ENCODE results near the gene EMP1. TPM values are rescaled to one million over a fixed set of nuclear protein-coding genes. Genes with fewer than 3 reads are reported as not detected.

EMP1 gene
- total RNA-seq, 4 donors from 2014 or later = 231 to 489 (median 258) TPM

DNA sequence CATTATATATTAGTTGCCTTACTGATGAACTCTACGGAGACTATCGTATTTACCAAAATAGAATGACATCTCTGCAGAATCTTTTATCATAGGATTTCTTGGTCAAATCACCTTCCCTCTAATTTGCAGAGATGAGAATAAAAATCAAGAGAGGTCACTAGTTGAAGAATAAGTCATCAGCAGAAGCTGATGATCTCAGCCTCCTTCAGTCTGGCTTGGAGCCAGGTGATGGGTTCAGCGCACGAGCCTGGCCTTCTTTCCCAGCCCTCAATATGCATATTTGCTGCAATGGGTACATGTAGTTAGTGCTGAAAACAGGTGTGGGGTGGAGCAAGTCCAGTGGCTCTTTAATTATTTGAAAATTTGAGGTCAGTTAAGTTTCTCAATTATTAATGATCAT is 19.2 kb upstream of the EMP1 start:
- 69 to 75% methylated on average over 4 of the region's 4 CpGs for WGBS, 2 donors
- Histone ChIP-seq H3K27me3 (no peaks in the 10 kb centered on the region), H3K36me3 (no peaks in the 10 kb centered on the region), H3K9me3 (no peaks in the 10 kb centered on the region), H3K27ac (no peak overlapping the region), H3K4me1 (peaks cover 0 to 57% (median 22%) of the 10 kb centered on the region in 4 donors), H3K4me3 (no peak overlapping the region)
- TF ChIP-seq POLR2A (IDR thresholded peaks at IDR 0.05) = no peak
- no peak for TF ChIP-seq EP300 (IDR thresholded peaks at IDR 0.05)
- TF ChIP-seq, protein P1, sequence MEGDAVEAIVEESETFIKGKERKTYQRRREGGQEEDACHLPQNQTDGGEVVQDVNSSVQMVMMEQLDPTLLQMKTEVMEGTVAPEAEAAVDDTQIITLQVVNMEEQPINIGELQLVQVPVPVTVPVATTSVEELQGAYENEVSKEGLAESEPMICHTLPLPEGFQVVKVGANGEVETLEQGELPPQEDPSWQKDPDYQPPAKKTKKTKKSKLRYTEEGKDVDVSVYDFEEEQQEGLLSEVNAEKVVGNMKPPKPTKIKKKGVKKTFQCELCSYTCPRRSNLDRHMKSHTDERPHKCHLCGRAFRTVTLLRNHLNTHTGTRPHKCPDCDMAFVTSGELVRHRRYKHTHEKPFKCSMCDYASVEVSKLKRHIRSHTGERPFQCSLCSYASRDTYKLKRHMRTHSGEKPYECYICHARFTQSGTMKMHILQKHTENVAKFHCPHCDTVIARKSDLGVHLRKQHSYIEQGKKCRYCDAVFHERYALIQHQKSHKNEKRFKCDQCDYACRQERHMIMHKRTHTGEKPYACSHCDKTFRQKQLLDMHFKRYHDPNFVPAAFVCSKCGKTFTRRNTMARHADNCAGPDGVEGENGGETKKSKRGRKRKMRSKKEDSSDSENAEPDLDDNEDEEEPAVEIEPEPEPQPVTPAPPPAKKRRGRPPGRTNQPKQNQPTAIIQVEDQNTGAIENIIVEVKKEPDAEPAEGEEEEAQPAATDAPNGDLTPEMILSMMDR (IDR thresholded peaks at IDR 0.05) = no peak
- DNase-seq (ENCODE audit: low spot score in 2 of 2) = no peak

GRCh38 chr12:13177906-13178305 is 18.6 kb upstream of the EMP1 start:
- TF ChIP-seq EP300 (IDR thresholded peaks at IDR 0.05) (no peak), POLR2A (IDR thresholded peaks at IDR 0.05) (no peak)
- TF ChIP-seq, protein P1 (IDR thresholded peaks at IDR 0.05) = no peak
- H3K36me3 ChIP-seq = no peaks in the 10 kb centered on the region
- no peaks in the 10 kb centered on the region for H3K27me3 ChIP-seq
- H3K4me1 ChIP-seq = peaks cover 0 to 52% (median 20%) of the 10 kb centered on the region in 4 donors
- 66 to 81% methylated on average over 4 of the region's 4 CpGs for WGBS, 2 donors
- DNase-seq (ENCODE audit: low spot score in 2 of 2) = no peak
- no peak overlapping the region for H3K27ac ChIP-seq
- H3K4me3 ChIP-seq = no peak overlapping the region
- no peaks in the 10 kb centered on the region for H3K9me3 ChIP-seq

GRCh38 chr12:13178568-13179210 is 17.8 kb upstream of the EMP1 start:
- DNase-seq (ENCODE audit: low spot score in 2 of 2) = no peak
- Histone ChIP-seq H3K4me1 (peaks cover 0 to 44% (median 15%) of the 10 kb centered on the region in 4 donors), H3K4me3 (no peak overlapping the region), H3K27ac (peak overlapping the region in 2 of 4 donors; percentile 61 to 76), H3K9me3 (no peaks in the 10 kb centered on the region), H3K36me3 (no peaks in the 10 kb centered on the region), H3K27me3 (no peaks in the 10 kb centered on the region)
- TF ChIP-seq EP300 (IDR thresholded peaks at IDR 0.05) = no peak
- TF ChIP-seq, protein P1 (IDR thresholded peaks at IDR 0.05) = no peak
- WGBS, 2 donors = 37 to 47% methylated on average over 10 of the region's 10 CpGs

- Histone ChIP-seq H3K27ac (peak overlapping the region in 3 of 4 donors; percentile 17 to 76 (median 61)), H3K9me3 (no peaks in the 10 kb centered on the region), H3K36me3 (no peaks in the 10 kb centered on the region), H3K4me3 (peak overlapping the region in 1 of 4 donors; percentile 10), H3K27me3 (no peaks in the 10 kb centered on the region), H3K4me1 (peaks cover 0 to 36% (median 10%) of the 10 kb centered on the region in 4 donors)
- no peak for DNase-seq (ENCODE audit: low spot score in 2 of 2)
- TF ChIP-seq EP300 (IDR thresholded peaks at IDR 0.05) = peak in 1 of 2 donors; percentile 45
- TF ChIP-seq, protein P1 (IDR thresholded peaks at IDR 0.05) = no peak
- WGBS, 2 donors = 36 to 38% methylated on average over 9 to 11 of the region's 11 CpGs
Measured at GRCh38 chr12:13179211-13180074, 17.1 kb upstream of the EMP1 start.

All from tibial nerve (tissue), 4 donors.